ENCODE results near the gene PPP2R5B.

The PPP2R5B gene

GRCh38 chr11:64928957-64929356 lies 4.5 kb downstream of the PPP2R5B start:
- no peak for DNase-seq (ENCODE audit: low read depth in 3 of 3)

DNA sequence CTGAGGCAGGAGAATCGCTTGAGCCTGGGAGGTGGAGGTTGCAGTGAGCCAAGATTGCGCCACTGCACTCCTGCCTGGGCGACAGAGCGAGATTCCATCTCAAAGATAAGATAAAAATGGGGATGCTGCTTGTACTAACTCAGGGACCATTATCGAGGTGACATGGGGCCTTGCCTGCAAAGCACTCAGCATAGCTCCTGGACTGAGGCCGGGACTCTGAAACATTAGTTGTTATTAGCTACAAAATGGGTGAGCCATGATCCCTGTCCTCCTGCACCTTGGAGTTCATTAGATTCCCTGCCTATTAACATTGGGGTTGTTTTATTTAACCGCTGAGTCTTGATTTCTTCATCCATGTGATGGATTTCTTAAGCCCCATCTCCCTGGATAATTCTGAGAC lies 5.1 kb downstream of the PPP2R5B start:
- DNase-seq (ENCODE audit: low read depth in 3 of 3), result no peak

GRCh38 chr11:64930340-64930739 lies 5.9 kb downstream of the PPP2R5B start:
- no peak for DNase-seq (ENCODE audit: low read depth in 3 of 3)

GRCh38 chr11:64931290-64931689 lies 6.8 kb downstream of the PPP2R5B start:
- no peak for DNase-seq (ENCODE audit: low read depth in 3 of 3)

GRCh38 chr11:64932324-64932723 lies 7.8 kb downstream of the PPP2R5B start:
- DNase-seq (ENCODE audit: low read depth in 3 of 3), result no peak

GRCh38 chr11:64933213-64933934 lies 8.9 kb downstream of the PPP2R5B start:
- DNase-seq (ENCODE audit: low read depth in 3 of 3), result no peak

GRCh38 chr11:64933935-64934681 lies 9.6 kb downstream of the PPP2R5B start:
- no peak for DNase-seq (ENCODE audit: low read depth in 3 of 3)

DNA sequence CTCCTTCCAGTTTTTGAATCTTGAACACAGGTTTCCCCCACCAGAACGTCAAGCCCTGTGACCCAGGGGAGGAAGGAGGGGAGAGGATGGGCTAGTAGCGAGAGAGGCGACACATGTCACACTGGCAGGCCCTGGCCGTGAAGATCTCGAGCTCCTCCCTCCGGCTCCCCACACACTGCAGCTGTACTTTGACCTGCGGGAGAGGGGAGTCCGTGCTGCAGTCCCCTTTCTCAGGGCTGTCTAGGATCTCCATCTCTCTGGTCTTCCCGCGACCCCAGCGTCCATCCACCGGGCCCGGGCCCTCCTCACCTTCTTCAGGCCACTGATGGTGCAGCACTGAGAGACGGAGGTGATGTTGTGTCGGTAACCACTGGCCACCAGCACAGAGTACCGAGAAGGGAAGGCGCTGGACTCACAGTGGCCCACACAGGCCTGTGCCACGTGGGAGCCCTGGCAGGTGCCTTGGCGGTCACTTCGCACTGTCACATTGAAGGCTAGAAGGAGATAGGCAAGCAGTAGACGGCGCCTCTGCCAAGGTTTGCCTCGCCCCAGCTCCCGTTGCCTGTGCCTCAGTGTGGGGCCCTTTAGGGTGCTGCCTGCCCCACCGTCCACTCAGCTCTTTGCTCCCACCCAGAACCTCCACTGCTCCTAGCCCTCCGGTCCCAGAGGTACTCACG lies 10.3 kb downstream of the PPP2R5B start:
- no peak for DNase-seq (ENCODE audit: low read depth in 3 of 3)

DNA sequence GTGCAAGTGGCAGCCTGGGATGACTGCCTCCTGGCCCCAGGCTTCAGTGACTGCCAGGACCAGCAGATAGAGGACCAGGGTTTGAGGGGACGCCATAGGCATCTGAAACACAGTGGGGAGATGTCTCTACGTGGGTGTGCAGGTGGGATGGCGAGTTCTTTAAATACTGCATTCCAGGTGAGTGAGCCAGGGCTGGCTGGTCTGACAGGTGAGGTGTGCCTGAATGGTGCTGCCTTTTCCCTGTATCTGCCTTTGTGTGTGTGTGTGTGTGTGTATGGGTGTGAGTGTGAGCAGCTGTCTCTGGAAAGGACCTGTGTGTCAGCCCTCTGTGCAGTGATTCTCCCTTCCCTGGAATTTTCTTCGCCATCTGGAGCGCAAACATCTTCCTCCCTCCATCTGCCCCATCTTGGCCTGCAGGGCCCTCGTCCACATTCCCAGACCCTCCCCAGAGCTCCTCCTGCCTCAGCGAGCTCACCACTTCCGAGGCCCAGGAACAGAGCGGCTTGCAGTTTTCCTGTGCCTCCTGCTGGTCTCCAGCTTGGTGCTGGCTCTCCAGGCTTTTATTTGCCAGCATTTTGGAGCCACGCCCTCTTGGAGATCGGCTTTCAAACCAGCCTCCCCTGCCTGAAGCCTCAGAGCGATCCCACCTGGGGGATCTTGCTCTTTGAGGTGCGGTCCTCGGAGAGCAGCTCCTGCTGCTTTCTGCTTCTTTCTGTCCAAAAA lies 11.0 kb downstream of the PPP2R5B start, which contains the start of gene GPHA2:
Gene GPHA2 (minus strand): TSS at position 535 of the 723 bp plus-strand sequence. CDS start 433 bp downstream, at position 102.
- no peak for DNase-seq (ENCODE audit: low read depth in 3 of 3)

DNA sequence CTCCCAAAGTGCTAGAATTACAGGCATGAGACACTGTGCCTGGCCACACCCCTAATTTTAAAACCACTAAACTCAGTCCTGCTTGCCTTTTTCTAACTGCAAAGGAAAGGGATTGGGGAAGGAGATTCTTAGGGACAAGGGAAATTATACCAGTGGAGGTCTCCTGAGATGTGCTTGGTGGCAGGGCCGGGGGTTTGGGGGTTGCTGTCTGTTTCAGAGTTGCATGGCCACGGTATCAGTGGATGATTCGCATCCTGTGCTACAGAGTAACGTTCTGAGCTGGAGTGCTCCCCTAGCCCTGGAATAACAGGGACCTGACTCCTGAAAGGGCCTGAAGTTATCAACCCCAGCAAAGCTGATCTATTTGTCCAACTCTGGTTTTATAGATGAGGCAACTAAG lies 12.1 kb downstream of the PPP2R5B start:
- DNase-seq (ENCODE audit: low read depth in 3 of 3), result no peak

DNA sequence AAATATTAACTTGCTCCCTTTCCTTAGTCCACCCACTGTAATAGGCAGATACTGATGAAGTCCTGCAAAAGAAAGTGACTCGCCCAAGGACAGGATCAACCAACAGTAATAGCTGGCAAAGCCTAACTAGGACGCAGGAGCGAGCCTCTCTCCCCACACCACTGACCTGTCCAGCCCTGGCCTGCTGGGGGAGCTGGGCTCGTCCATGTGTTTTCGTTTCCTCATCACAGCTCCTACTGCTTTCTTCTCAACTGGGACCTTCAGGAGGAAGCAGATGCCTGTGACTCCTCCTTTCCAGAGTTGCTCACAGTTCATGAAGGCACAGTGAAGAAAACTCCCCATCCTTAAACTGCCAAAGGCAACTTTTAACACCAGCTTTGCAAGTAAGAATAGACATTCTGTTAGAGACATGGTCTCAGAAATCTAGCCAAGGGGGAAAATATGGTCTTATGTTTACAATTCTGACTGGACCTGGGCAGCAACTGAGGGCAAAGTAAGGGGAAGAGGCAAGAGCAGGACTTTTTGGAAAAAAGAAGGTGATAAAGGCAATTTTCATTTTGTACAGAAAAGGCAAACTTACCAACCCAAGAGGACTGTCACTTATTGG lies 22.8 kb downstream of the PPP2R5B start:
- no peak for DNase-seq (ENCODE audit: low read depth in 3 of 3)

DNA sequence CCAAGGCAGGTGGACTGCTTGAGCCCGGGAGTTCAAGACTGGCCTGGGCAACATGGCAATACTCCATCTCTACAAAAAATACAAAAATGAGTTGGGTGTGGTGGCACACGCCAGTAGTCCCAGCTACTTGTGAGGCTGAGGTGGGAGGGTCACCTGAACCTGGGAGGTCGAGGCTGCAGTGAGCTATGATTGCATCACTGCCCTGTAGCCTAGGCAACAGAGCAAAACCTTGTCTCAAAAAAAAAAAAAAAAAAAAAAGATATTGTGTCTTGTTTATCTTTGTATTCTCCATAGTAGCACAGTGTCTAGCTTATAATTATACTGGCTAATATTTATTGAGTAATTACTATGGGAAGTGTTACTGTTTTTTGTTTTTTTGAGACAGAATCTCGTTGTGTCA lies 27.0 kb downstream of the PPP2R5B start:
- no peak for DNase-seq (ENCODE audit: low read depth in 3 of 3)

DNA sequence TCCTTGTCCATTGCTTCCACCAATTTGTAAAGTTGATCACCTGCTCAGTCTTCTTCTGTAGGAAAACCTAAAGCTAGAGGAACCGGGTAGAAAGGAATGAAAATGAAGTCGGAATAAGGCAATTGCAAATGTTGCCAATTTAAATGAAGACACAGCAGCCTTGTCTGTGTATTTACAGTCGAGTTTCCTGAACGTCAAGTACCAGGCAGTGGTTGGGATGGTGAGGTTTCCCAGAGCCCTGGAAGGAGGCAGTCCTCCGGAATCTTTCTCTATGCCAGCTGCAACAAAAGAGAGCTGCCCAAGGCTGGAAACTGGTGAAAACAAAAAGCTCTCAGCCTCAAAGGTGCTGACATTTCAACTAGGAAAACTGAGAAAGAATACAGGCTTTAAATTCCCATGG lies 29.7 kb downstream of the PPP2R5B start:
- DNase-seq (ENCODE audit: low read depth in 3 of 3), result no peak

DNA sequence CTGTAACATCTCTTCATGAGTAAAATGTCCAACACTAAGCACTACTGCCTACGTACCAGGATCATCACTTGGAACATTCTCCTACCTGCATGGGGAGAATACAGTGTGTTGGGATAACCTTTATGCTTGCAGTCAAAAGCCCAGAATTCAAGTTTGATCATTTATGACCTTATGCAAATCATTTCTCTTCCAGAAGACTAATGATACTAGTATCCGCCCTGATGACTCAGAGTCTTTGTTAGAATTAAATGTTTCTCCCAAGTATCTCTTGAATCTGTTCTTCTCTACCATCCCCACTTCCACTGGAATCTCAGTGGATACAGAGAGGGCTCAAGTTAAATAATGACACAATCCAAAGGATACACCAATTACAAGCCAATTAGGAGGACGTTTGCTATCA lies 35.0 kb downstream of the PPP2R5B start:
- DNase-seq (ENCODE audit: low read depth in 3 of 3), result no peak

GRCh38 chr11:64960719-64961118 lies 36.2 kb downstream of the PPP2R5B start:
- DNase-seq (ENCODE audit: low read depth in 3 of 3), result no peak

DNA sequence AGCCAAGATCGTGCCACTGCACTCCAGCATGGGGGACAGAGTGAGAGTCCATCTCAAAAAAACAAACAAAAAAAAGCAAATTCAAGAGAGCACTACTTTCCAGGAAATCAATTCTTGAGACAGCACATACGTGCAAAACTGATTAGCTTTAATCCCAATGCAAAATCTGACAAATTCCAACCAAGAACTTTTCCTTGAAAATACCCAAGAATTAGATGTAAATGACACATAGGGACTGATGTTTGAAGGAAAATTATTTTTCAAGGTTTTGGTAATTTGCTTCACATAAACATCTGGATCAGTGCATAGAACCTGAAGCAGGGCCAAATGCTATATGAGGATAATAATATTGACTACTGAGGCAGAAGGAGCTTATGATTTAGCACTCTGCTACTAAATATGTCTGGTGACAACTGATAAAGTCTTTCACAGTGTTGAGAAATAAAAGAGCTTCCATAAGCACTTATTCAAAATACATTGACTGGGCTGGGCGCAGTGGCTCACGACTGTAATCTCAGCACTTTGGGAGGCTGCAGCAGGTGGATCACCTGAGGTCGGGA lies 38.7 kb downstream of the PPP2R5B start:
- no peak for DNase-seq (ENCODE audit: low read depth in 3 of 3)

- DNase-seq (ENCODE audit: low read depth in 3 of 3), result no peak
These were observed 42.9 kb downstream of the PPP2R5B start for GRCh38 chr11:64967375-64967774.

DNA sequence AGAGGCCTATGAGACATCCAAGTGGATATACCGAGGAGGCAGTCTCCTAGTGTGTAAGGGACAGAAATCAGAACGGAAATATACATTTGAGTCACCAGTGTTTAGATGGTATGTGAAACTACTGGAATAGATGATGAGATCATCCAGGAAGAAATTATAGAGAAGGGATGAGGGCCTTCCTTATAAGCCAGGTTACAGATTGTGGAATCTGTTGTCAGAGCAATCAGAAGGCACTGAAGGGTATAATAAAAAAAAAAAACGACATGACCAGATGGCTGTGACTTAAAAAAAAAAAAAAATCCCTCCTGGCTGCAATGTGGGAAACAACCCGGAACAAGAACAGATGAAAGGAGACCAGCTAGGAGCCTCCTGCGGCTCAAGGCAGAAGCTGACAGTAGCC lies 44.7 kb downstream of the PPP2R5B start:
- DNase-seq (ENCODE audit: low read depth in 3 of 3), result no peak

DNA sequence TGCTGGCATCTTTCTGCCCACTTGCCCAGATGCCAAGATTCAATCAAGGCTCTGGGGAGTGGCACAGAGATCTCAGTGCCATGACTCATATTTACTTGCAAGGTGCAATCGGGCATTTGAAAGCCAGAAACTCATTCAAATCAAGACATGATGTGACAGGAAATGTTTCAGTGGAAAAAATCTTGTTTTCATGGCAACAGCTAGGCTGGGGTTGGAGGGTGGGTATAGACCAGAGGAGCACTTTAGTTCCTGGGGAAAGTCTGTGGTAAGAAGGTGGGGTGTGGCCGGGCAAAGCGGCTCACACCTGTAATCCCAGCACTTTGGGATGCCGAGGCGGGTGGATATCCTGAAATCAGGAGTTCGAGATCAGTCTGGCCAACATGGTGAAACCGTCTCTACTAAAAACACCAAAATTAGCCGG lies 46.3 kb downstream of the PPP2R5B start:
- peak in 2 of 3 donors; percentile 16 to 43 for DNase-seq (ENCODE audit: low read depth in 3 of 3)

- peak; percentile 87 to 89 (median 88) for DNase-seq (ENCODE audit: low read depth in 3 of 3)
These were observed 47.1 kb downstream of the PPP2R5B start, which contains the start of gene MAJIN for GRCh38 chr11:64971421-64972233. TSS of gene MAJIN (minus strand) at chr11:64972108. CDS start at chr11:64959405, 12,703 bp downstream.

Measured in stimulated activated CD4-positive, alpha-beta T cell treated with anti-CD3 and anti-CD28 coated beads, TNF-alpha, amount 100 ng/mL, for 48 hours (primary cell).